Esophagus muscularis mucosa (tissue), 4 donors: ENCODE measurements around the gene IRX3. TPM values are rescaled to one million over a fixed set of nuclear protein-coding genes. Genes with fewer than 3 reads are reported as not detected.
A peak's percentile ranks its signal among the peaks of the same experiment; 100 is the strongest.

Experiments
- DNase-seq: peaks from one replicate; pipeline ENCODE4 v3.0.0-alpha.2; 2017; ENCODE audit errors: extremely low spot score
- H3K27ac ChIP-seq, 4 donors: fragments of 200-600 bp; sonication (generic); replicated peaks in 1 of 4; 1 replicate in 3 of 4; 2 replicates in 1 of 4; pipeline ENCODE4 v1.5.1; 2016 to 2019; ENCODE audit warnings: mild to moderate bottlenecking in 1 of 4
- H3K27me3 ChIP-seq, 4 donors: fragments of 200-600 bp; sonication (generic); one replicate each; pipeline versions ENCODE4 v1.5.1 to v1.6.0; 2016 to 2019
- H3K36me3 ChIP-seq, 4 donors: fragments of 200-600 bp; sonication (generic); one replicate each; pipeline ENCODE4 v1.5.1; 2016 to 2019
- H3K4me1 ChIP-seq, 4 donors: fragments of 200-600 bp; sonication (generic); one replicate each; pipeline ENCODE4 v1.5.1; 2016 to 2019
- H3K4me3 ChIP-seq, 4 donors: fragments of 200-600 bp; sonication (generic); 1 replicate in 2 of 4; 2 replicates in 2 of 4; pipeline ENCODE4 v1.5.1; 2016 to 2019; ENCODE audit warnings: mild to moderate bottlenecking in 4 of 4, moderate library complexity in 1 of 4
- H3K9me3 ChIP-seq, 4 donors: fragments of 200-600 bp; sonication (generic); 1 replicate in 3 of 4; 2 replicates in 1 of 4; pipeline ENCODE4 v1.5.1; 2016 to 2019
- CTCF ChIP-seq, 3 experiments: fragments of 200-600 bp in 2 of 3; fragments of 450-650 bp in 1 of 3; sonication (generic) in 2 of 3; IDR thresholded peaks; one replicate each; pipeline ENCODE4 v1.5.1; 2017 to 2019; ENCODE audit warnings: antibody characterized with exemption in 3 of 3, mild to moderate bottlenecking in 2 of 3, moderate library complexity in 1 of 3
- EP300 ChIP-seq: sonication (generic); formaldehyde crosslinking; IDR thresholded peaks from one replicate; pipeline ENCODE4 v1.6.1; 2017; ENCODE audit warnings: antibody characterized with exemption
- POLR2A ChIP-seq: fragments of 450-650 bp; IDR thresholded peaks from one replicate; pipeline ENCODE4 v1.6.1; 2017; ENCODE audit warnings: antibody characterized with exemption, moderate library complexity, mild to moderate bottlenecking, low read depth
- POLR2AphosphoS5 ChIP-seq, 2 donors: sonication (generic); formaldehyde crosslinking; IDR thresholded peaks; one replicate each; pipeline ENCODE4 v1.6.1; 2017; ENCODE audit warnings: antibody characterized with exemption in 2 of 2
- WGBS: methylation state at CpG from one replicate; pipeline ENCODE4 v1.1.5; 2018; 5-methylcytosine and 5-hydroxymethylcytosine counted together
- intact Hi-C: fragments of 100-400 bp; cut with DNase I; formaldehyde crosslinking; loops from one replicate; pipeline ENCODE4 v1.15.1; 2023
- total RNA-seq, 4 donors: library from RNA; depleted of rRNA; stranded (reverse); fragments of >200 nt; gene quantifications; one replicate each; pipeline versions ENCODE4 v1.1.0 to v1.2.1, GENCODE V29; 2016

IRX3 gene
- total RNA-seq, 4 donors from 2014 or later: 0.39 to 1.7 (median 1.1) TPM

GRCh38 chr16:54327609-54328008 is 41.0 kb upstream of the IRX3 start:
- DNase-seq: no peak
- Histone ChIP-seq H3K9me3 (no peaks in the 10 kb centered on the region), H3K4me1 (no peaks in the 10 kb centered on the region), H3K27me3 (peaks cover 0 to 42% (median 0%) of the 10 kb centered on the region in 4 donors), H3K4me3 (no peak overlapping the region), H3K36me3 (no peaks in the 10 kb centered on the region), H3K27ac (no peak overlapping the region)
- TF ChIP-seq POLR2AphosphoS5 (IDR thresholded peaks at IDR 0.05) (no peak), POLR2A (no peak), EP300 (no peak), CTCF (IDR thresholded peaks at IDR 0.05) (no peak)
- intact Hi-C loops: no loop called here
- WGBS: 85% methylated on average over 5 of the region's 5 CpGs

GRCh38 chr16:54326266-54326662 is 39.7 kb upstream of the IRX3 start:
- TF ChIP-seq CTCF (IDR thresholded peaks at IDR 0.05) (no peak), POLR2A (no peak), POLR2AphosphoS5 (IDR thresholded peaks at IDR 0.05) (no peak), EP300 (no peak)

DNA sequence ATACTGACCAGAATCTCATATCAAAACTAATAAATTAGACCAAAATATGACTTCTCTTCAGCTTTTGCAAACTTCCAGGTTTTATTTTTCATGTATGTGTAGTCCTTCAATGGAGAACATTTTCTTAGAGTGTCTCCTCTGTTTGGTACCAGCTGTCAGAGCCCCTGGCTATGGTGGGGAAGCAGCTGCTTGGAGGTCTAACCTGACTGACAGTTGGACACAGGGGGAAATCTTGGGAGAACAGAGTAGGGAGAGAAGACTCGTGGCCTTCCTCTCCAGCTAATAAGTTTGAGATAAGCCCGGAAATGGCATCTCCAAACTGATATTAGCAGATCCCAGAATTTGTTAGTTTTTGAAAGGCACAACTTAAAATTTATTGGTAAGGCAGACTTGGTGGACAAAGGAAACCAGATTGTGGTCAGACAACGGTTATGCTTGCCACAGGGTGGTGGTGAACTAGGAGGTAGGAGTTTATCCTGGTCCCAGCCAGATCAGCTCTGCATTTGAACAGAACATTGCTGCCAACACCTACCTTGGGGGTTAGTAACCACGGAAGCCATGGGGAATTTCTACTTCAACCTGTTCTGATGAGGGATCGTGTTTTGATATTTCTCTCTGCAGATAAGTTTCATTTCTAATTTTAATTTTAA is 39.2 kb upstream of the IRX3 start:
- no peak for TF ChIP-seq CTCF (IDR thresholded peaks at IDR 0.05)
- no peak for TF ChIP-seq EP300
- no peak for TF ChIP-seq POLR2AphosphoS5 (IDR thresholded peaks at IDR 0.05)
- no peak for TF ChIP-seq POLR2A
- 63% methylated on average over 5 of the region's 5 CpGs for WGBS
- no peaks in the 10 kb centered on the region for H3K4me1 ChIP-seq
- intact Hi-C loops: no loop called here
- peak overlapping the region in 1 of 4 donors; percentile 5 for H3K27ac ChIP-seq
- H3K36me3 ChIP-seq: no peaks in the 10 kb centered on the region
- DNase-seq: no peak
- H3K9me3 ChIP-seq: no peaks in the 10 kb centered on the region
- peaks cover 0 to 30% (median 0%) of the 10 kb centered on the region in 4 donors for H3K27me3 ChIP-seq
- H3K4me3 ChIP-seq: no peak overlapping the region

More at GRCh38 chr16:54326266-54326662, 39.7 kb upstream of the IRX3 start:
- Histone ChIP-seq H3K27me3 (peaks cover 0 to 36% (median 0%) of the 10 kb centered on the region in 4 donors), H3K9me3 (no peaks in the 10 kb centered on the region), H3K27ac (no peak overlapping the region), H3K36me3 (no peaks in the 10 kb centered on the region), H3K4me3 (no peak overlapping the region), H3K4me1 (no peaks in the 10 kb centered on the region)
- WGBS: 63% methylated on average over 3 of the region's 3 CpGs
- intact Hi-C loops: no loop called here
- DNase-seq: no peak

- H3K9me3 ChIP-seq: no peaks in the 10 kb centered on the region
- no peak overlapping the region for H3K27ac ChIP-seq
- H3K4me1 ChIP-seq: no peaks in the 10 kb centered on the region
- WGBS: 100% methylated on average over 2 of the region's 2 CpGs
- H3K4me3 ChIP-seq: no peak overlapping the region
- intact Hi-C loops: no loop called here
- TF ChIP-seq EP300 (no peak), POLR2A (no peak), CTCF (IDR thresholded peaks at IDR 0.05) (no peak), POLR2AphosphoS5 (IDR thresholded peaks at IDR 0.05) (no peak)
- peaks cover 0 to 20% (median 0%) of the 10 kb centered on the region in 4 donors for H3K27me3 ChIP-seq
- H3K36me3 ChIP-seq: no peaks in the 10 kb centered on the region
- no peak for DNase-seq
Observed at GRCh38 chr16:54324716-54325115, 38.1 kb upstream of the IRX3 start.
